22Rv1 (cell line): ENCODE data around the gene RBMS3.

Experiments
- H3K27ac ChIP-seq: fragments of 450-650 bp; 2 replicates; pipeline ENCODE4 v1.5.1; 2017
- ZFX ChIP-seq: fragments of 450-650 bp; IDR thresholded peaks from 2 replicates; pipeline ENCODE4 v1.6.1; 2017; ENCODE audit warnings: antibody characterized with exemption, borderline replicate concordance
- TF ChIP-seq, protein P1 (sequence below): fragments of 450-650 bp; IDR thresholded peaks from 2 replicates; pipeline ENCODE4 v1.5.1; 2017; ENCODE audit warnings: mild to moderate bottlenecking

RBMS3 gene

DNA sequence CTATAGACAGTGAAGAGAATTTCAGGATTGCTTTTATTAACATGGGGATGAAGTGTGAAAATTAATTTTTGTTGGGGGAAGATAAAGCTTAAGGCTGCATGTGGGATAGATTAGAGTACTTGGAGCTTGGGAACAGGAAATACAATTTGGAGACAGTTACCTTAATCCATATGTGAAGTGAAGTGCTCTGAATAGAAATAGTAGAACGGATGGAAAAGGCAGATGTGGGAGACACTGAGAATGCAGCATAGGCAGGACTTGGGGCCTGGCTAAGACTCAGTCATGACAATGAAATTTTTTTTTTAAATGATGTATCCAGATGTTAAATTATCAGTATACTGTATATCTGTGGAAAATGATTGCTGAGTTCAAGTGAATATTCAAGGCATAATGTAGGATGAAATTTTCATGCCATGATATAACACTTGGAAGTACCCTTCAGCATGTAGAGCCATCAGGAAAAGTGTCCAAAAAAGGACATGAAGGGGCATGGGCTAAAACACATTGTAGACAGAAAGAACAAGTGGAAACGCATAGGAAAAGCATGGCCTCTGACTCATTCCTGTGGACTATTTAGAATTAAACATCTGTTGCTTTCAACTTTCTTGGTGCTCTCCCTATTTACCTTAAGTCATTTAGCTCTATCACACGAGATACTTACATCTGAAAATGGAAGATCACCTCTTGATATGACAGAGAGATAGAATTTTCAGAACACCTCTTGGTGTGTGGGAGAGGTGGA lies 134.8 kb downstream of the RBMS3 start:
- no peak overlapping the region for H3K27ac ChIP-seq
- TF ChIP-seq, protein P1, sequence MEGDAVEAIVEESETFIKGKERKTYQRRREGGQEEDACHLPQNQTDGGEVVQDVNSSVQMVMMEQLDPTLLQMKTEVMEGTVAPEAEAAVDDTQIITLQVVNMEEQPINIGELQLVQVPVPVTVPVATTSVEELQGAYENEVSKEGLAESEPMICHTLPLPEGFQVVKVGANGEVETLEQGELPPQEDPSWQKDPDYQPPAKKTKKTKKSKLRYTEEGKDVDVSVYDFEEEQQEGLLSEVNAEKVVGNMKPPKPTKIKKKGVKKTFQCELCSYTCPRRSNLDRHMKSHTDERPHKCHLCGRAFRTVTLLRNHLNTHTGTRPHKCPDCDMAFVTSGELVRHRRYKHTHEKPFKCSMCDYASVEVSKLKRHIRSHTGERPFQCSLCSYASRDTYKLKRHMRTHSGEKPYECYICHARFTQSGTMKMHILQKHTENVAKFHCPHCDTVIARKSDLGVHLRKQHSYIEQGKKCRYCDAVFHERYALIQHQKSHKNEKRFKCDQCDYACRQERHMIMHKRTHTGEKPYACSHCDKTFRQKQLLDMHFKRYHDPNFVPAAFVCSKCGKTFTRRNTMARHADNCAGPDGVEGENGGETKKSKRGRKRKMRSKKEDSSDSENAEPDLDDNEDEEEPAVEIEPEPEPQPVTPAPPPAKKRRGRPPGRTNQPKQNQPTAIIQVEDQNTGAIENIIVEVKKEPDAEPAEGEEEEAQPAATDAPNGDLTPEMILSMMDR, result no peak
- TF ChIP-seq ZFX, result no peak

- no peak overlapping the region for H3K27ac ChIP-seq
- no peak for TF ChIP-seq ZFX
- TF ChIP-seq, protein P1, result no peak
Observed at GRCh38 chr3:29416514-29416913, 135.6 kb downstream of the RBMS3 start.

DNA sequence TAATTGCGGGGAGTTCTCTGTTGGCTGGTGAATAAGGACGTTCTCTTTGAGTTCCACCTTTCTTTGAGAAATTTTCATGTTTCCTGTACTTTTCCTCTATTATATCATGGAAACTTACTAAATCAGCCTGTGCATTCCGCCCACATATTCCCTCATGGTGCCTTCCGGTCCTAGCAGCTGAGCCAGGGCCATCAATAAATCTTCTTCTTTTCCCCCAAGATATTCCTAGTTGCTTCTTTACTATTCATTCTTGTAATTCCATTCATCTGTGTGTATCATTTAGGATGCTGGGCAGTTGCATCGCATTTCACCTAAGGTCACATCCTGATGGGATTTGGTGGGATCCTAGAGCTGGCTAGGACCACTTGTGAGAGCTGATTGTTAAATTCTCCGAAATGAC lies 139.2 kb downstream of the RBMS3 start:
- TF ChIP-seq ZFX, result no peak
- TF ChIP-seq, protein P1, result no peak
- H3K27ac ChIP-seq, result no peak overlapping the region

DNA sequence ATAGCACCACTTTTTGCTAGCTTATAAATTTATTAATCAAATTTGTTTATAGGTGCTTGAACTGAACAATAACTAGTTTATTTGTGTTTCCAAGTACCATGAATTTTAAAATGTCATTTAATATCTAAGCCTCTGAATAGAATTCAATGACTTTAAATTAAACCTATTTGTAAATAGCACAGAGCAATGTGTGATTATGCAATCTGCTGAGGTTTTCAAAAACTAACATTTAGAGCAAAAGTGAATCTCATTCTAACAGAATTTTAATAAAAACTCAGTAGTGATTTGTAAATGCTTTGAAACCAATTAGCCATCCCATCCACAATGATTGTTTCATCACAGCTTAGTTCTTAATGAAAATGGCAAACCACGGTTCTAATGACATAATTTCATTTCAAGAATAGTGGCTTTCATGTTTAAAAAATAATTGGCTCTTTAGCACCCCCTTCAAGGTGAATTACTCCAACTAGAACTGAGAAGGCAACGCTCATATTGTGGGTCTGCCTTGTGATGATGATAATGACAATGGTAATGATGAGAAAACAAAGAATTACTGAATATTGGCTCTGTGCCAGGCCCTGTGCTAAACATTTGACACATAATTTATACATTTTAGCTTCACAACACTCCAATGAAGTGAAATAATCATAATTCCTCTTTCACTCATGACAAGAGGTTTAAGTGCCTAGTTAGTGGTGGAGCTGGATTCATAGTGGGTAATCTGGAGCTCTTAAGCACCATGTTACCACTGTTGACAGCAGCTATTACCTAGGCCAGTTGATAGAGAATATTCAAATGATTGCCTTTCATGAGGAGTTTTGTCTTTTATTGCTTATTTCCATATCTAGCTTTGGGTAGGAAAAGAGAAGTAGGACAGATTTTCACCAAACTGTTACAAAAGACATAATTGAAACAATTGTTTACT lies 145.7 kb downstream of the RBMS3 start:
- TF ChIP-seq, protein P1, result no peak
- TF ChIP-seq ZFX, result no peak
- H3K27ac ChIP-seq, result no peak overlapping the region

GRCh38 chr3:29427266-29428103 lies 146.6 kb downstream of the RBMS3 start:
- TF ChIP-seq, protein P1, result no peak
- no peak for TF ChIP-seq ZFX
- H3K27ac ChIP-seq, result no peak overlapping the region

- H3K27ac ChIP-seq, result no peak overlapping the region
- TF ChIP-seq ZFX, result no peak
- TF ChIP-seq, protein P1, result no peak
Observed at GRCh38 chr3:29429055-29429679, 148.3 kb downstream of the RBMS3 start.
